HG03095 (cell line): ENCODE results near the gene FH.

Source experiments
- ATAC-seq: cut with Tn5 transposase; IDR thresholded peaks from one replicate; pipeline ENCODE4 v1.9.1; 2021; ENCODE audit warnings: moderate library complexity; ENCODE audit not compliant: unreplicated experiment

FH gene

GRCh38 chr1:241460098-241460873, 59.3 kb downstream of the FH start:
- no peak for ATAC-seq

- ATAC-seq: no peak
Observed at GRCh38 chr1:241459186-241459802, 60.3 kb downstream of the FH start.

- no peak for ATAC-seq
Observed at GRCh38 chr1:241457421-241457820, 62.1 kb downstream of the FH start.

- no peak for ATAC-seq
Observed at GRCh38 chr1:241456743-241457142, 62.8 kb downstream of the FH start.

GRCh38 chr1:241453732-241454131, 65.8 kb downstream of the FH start:
- no peak for ATAC-seq

- no peak for ATAC-seq
Observed at GRCh38 chr1:241451956-241452355, 67.6 kb downstream of the FH start.
